OCI-LY3 (cell line): ENCODE measurements around the gene NECAB3.

Source experiments
- CTCF ChIP-seq: fragments of 200-600, 300-600 bp; sonication (generic); IDR thresholded peaks from 2 replicates; pipeline ENCODE4 v1.5.1; 2014; ENCODE audit warnings: antibody characterized with exemption, low read length, low read depth
- EZH2phosphoT487 ChIP-seq: fragments of 200-600 bp; shearing (Covaris generic); IDR thresholded peaks from 2 replicates; pipeline ENCODE4 v1.6.1; 2018; ENCODE audit warnings: antibody characterized with exemption, mixed run types, low read depth

GRCh38 chr20:33702861-33703260 is 28.6 kb upstream of the NECAB3 start:
- TF ChIP-seq CTCF = no peak
- no peak for TF ChIP-seq EZH2phosphoT487
